NCI-H2081 treated with DMSO at 0.1 percent for 48 hours (cell line): ENCODE measurements around the gene SPAAR.

Experiments used
- DNase-seq: peaks from one replicate; lab custom pipeline; 2025; lab: John Stamatoyannopoulos, UW

Gene SPAAR

GRCh38 chr9:35948901-35949318, 39.6 kb downstream of the SPAAR start:
- no peak for DNase-seq

GRCh38 chr9:35951736-35952135, 42.4 kb downstream of the SPAAR start:
- DNase-seq, result no peak

- DNase-seq, result no peak
These were observed 43.4 kb downstream of the SPAAR start for GRCh38 chr9:35952526-35953191.

GRCh38 chr9:35954942-35955546, 45.8 kb downstream of the SPAAR start:
- DNase-seq, result peak; percentile 59

- no peak for DNase-seq
These were observed 47.4 kb downstream of the SPAAR start for GRCh38 chr9:35956651-35957050.

GRCh38 chr9:35958104-35958837, 49.0 kb downstream of the SPAAR start, which contains the start of gene OR2S2:
OR2S2 (minus strand) TSS chr9:35958154; CDS start chr9:35958098, 56 bp downstream.
- DNase-seq, result no peak

GRCh38 chr9:35960039-35960655, 50.9 kb downstream of the SPAAR start:
- DNase-seq, result no peak
